ENCODE data around the gene ZNF823.

The ZNF823 gene

DNA sequence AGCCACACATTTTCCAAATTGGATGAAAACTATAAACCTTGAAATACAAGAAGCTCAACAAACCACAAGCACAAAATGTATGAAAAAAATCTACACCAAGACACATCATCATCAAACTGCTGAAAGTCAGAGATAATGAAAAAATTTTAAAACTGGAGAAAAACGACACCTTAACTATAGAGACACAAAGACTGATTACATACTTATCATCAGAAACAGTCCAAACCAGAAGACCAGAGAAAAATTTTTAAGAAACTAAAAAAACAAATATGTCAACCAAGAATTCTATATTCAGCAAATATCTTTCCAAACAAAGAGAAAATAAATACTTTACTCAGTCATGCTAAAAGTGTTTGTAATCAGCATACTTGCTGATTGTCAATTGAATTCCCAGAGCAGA is 8.5 kb upstream of the ZNF823 start:
- DNase-seq (ENCODE audit: low read depth, low spot score): no peak
- no peak overlapping the region for H3K4me3 ChIP-seq (ENCODE audit: low read depth, low read length)
- POLR2A ChIA-PET: interaction anchor here (0.6 kb wide), 1 partner anchor 13 kb away, joined by 3 read pairs; no protein-coding TSS in a partner anchor
- no peak for TF ChIP-seq CTCF (IDR thresholded peaks at IDR 0.05; ENCODE audit: insufficient read depth, low read length, missing control alignments)
- CTCF ChIA-PET: no interaction called here

DNA sequence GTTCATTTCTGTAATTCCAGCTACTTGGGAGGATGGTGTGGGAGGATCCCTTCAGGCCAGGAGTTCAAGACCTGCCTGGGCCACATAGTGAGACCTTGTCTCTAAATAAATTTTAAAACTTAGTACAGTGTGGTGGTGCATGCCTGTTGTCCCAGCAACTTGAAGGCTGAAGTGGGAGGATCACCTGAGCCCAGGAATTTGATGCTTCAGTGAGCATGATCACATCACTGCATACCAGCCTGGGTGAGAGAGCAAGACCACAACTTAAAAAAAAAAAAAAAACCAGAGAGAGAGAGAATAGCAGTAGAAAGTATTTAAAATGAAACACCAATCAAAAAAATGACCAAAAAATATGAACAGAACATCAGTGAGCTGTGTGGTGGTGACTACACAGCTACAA is 7.1 kb upstream of the ZNF823 start:
- DNase-seq (ENCODE audit: low read depth, low spot score): no peak
- ChIA-PET CTCF (no interaction called here), POLR2A (no interaction called here)
- no peak overlapping the region for H3K4me3 ChIP-seq (ENCODE audit: low read depth, low read length)
- TF ChIP-seq CTCF (IDR thresholded peaks at IDR 0.05; ENCODE audit: insufficient read depth, low read length, missing control alignments): no peak

GRCh38 chr19:11737964-11738745 is 591 bp downstream of the ZNF823 start:
- peak; percentile 4 for TF ChIP-seq CTCF (IDR thresholded peaks at IDR 0.05; ENCODE audit: insufficient read depth, low read length, missing control alignments)
- CTCF ChIA-PET: interaction anchor here (1.6 to 3.7 kb wide), 3 partner anchors 38 to 59 kb away, joined by 4 to 14 read pairs (median 10); partner anchors contain the start of gene ZNF491
- POLR2A ChIA-PET: no interaction called here
- H3K4me3 ChIP-seq (ENCODE audit: low read depth, low read length): peak overlapping the region; percentile 75
- no peak for DNase-seq (ENCODE audit: low read depth, low spot score)

- DNase-seq (ENCODE audit: low read depth, low spot score): no peak
- CTCF ChIA-PET: interaction anchor here (0.8 to 3.7 kb wide), 4 partner anchors 20 to 61 kb away, joined by 3 to 14 read pairs (median 4); partner anchors contain the start of gene ZNF491
- H3K4me3 ChIP-seq (ENCODE audit: low read depth, low read length): peak overlapping the region; percentile 18
- no peak for TF ChIP-seq CTCF (IDR thresholded peaks at IDR 0.05; ENCODE audit: insufficient read depth, low read length, missing control alignments)
- POLR2A ChIA-PET: interaction anchor here (0.6 to 1.4 kb wide), 4 partner anchors 41 to 942 kb away, joined by 3 to 4 read pairs (median 3); no protein-coding TSS in a partner anchor
Measured at GRCh38 chr19:11736696-11737095, 2.0 kb downstream of the ZNF823 start.

GRCh38 chr19:11735375-11735774 is 3.4 kb downstream of the ZNF823 start:
- no peak for DNase-seq (ENCODE audit: low read depth, low spot score)
- TF ChIP-seq CTCF (IDR thresholded peaks at IDR 0.05; ENCODE audit: insufficient read depth, low read length, missing control alignments): no peak
- CTCF ChIA-PET: interaction anchor here (0.9 to 3.7 kb wide), 3 partner anchors 34 to 62 kb away, joined by 3 to 14 read pairs (median 4); partner anchors contain the start of gene ZNF491
- H3K4me3 ChIP-seq (ENCODE audit: low read depth, low read length): no peak overlapping the region
- POLR2A ChIA-PET: no interaction called here

DNA sequence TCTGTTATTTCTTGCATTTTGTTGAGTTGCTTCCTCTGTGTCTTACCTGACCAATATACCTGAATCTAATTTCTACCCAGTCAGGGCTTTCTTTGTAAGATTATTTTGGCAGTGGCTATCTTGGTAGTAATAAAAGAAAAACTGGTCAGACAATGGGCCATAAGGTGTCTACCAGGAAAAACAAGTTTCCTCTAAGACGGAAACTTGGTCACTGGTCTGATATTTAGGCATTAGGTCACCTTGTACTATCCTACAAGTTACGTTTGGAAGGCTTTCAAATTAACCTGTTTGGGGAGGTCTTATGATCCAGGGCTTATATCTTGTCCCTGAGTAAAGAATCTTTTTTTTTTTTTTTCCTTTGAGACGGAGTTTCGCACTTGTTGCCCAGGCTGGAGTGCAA is 9.2 kb downstream of the ZNF823 start:
- POLR2A ChIA-PET: no interaction called here
- H3K4me3 ChIP-seq (ENCODE audit: low read depth, low read length): no peak overlapping the region
- no peak for DNase-seq (ENCODE audit: low read depth, low spot score)
- CTCF ChIA-PET: interaction anchor here (0.6 kb wide), 1 partner anchor 28 kb away, joined by 3 read pairs; no protein-coding TSS in a partner anchor
- no peak for TF ChIP-seq CTCF (IDR thresholded peaks at IDR 0.05; ENCODE audit: insufficient read depth, low read length, missing control alignments)

Data from AG04449 (cell line).